ENCODE measurements around the gene PODXL2. TPM values are rescaled to one million over a fixed set of nuclear protein-coding genes. Genes with fewer than 3 reads are reported as not detected.

PODXL2 gene
- total RNA-seq, 4 donors from 2014 or later, result 1.5 to 13.5 TPM; not detected in 2

GRCh38 chr3:127616836-127617605 lies 12.0 kb upstream of the PODXL2 start:
- no peaks in the 10 kb centered on the region for H3K36me3 ChIP-seq
- no peaks in the 10 kb centered on the region for H3K9me3 ChIP-seq
- no peaks in the 10 kb centered on the region for H3K4me1 ChIP-seq
- DNase-seq, result no peak
- intact Hi-C loops (cut with DNase I; ENCODE audit: low total_unique reads), result no loop called here
- TF ChIP-seq POLR2A (IDR thresholded peaks at IDR 0.05) (no peak), CTCF (IDR thresholded peaks at IDR 0.05) (no peak)
- H3K4me3 ChIP-seq, result no peak overlapping the region
- no peaks in the 10 kb centered on the region for H3K27me3 ChIP-seq
- H3K27ac ChIP-seq, result no peak overlapping the region

GRCh38 chr3:127618891-127619290 lies 10.1 kb upstream of the PODXL2 start:
- DNase-seq, result no peak
- intact Hi-C loops (cut with DNase I; ENCODE audit: low total_unique reads), result no loop called here
- no peak overlapping the region for H3K27ac ChIP-seq
- TF ChIP-seq CTCF (IDR thresholded peaks at IDR 0.05) (no peak), POLR2A (IDR thresholded peaks at IDR 0.05) (no peak)
- H3K4me3 ChIP-seq, result no peak overlapping the region
- H3K9me3 ChIP-seq, result no peaks in the 10 kb centered on the region
- H3K4me1 ChIP-seq, result no peaks in the 10 kb centered on the region
- H3K36me3 ChIP-seq, result no peaks in the 10 kb centered on the region
- H3K27me3 ChIP-seq, result no peaks in the 10 kb centered on the region

GRCh38 chr3:127620637-127621375 lies 8.2 kb upstream of the PODXL2 start:
- no peak for DNase-seq
- intact Hi-C loops (cut with DNase I; ENCODE audit: low total_unique reads), result no loop called here

GRCh38 chr3:127622031-127622430 lies 7.0 kb upstream of the PODXL2 start:
- Histone ChIP-seq H3K4me1 (no peaks in the 10 kb centered on the region), H3K4me3 (no peak overlapping the region), H3K27me3 (no peaks in the 10 kb centered on the region), H3K36me3 (no peaks in the 10 kb centered on the region), H3K9me3 (no peaks in the 10 kb centered on the region), H3K27ac (no peak overlapping the region)
- intact Hi-C loops (cut with DNase I; ENCODE audit: low total_unique reads), result no loop called here
- TF ChIP-seq CTCF (IDR thresholded peaks at IDR 0.05) (no peak), POLR2A (IDR thresholded peaks at IDR 0.05) (no peak)
- DNase-seq, result no peak

More at GRCh38 chr3:127620637-127621375, 8.2 kb upstream of the PODXL2 start:
- TF ChIP-seq POLR2A (IDR thresholded peaks at IDR 0.05), result no peak
- no peak for TF ChIP-seq CTCF (IDR thresholded peaks at IDR 0.05)
- Histone ChIP-seq H3K4me1 (no peaks in the 10 kb centered on the region), H3K36me3 (no peaks in the 10 kb centered on the region), H3K9me3 (no peaks in the 10 kb centered on the region), H3K4me3 (no peak overlapping the region), H3K27me3 (no peaks in the 10 kb centered on the region), H3K27ac (no peak overlapping the region)

Measured in uterus (tissue), 4 donors.